Measurements from ENCODE around the gene PRXL2C. TPM values are rescaled to one million over a fixed set of nuclear protein-coding genes. Genes with fewer than 3 reads are reported as not detected.

Gene PRXL2C
- total and polyA plus RNA-seq, 9 of the 15 experiments (the other 6 are each of a cell fraction or from before 2014, with no cell fraction given), result 3.6 to 15.3 (median 10.6) TPM

- Histone ChIP-seq H3K4me2 (ENCODE audit: insufficient read depth, low read length) (no peak overlapping the region), H4K20me1 (replicated peaks; ENCODE audit: control insufficient read depth, insufficient read depth, low read length) (peaks cover 9% of the 10 kb centered on the region; the same call in 1 of the 2 replicates), H3K79me2 (ENCODE audit: control insufficient read depth, insufficient read depth, low read length) (no peaks in the 10 kb centered on the region), H3K9me1 (ENCODE audit: control insufficient read depth, insufficient read depth, low read length) (no peaks in the 10 kb centered on the region), H3K9me3 (replicated peaks; ENCODE audit: control insufficient read depth, insufficient read depth, low read depth, low read length) (no peaks in the 10 kb centered on the region; the same call in 1 of the 2 replicates), H3K36me3 (ENCODE audit: control insufficient read depth, insufficient read depth, low read length) (no peaks in the 10 kb centered on the region), H3K27me3 (ENCODE audit: control insufficient read depth in 2 of 2, insufficient read depth in 2 of 2, low read length in 2 of 2) (peaks cover 10 to 11% of the 10 kb centered on the region in 2 experiments; a peak in 4 of 5 replicates), H3K4me3 (no peak overlapping the region), H3K9ac (ENCODE audit: insufficient read depth in 1 of 2, low read depth in 2 of 2, low read length in 2 of 2) (no peak overlapping the region), H3K4me1 (replicated peaks in 1 of 2; ENCODE audit: control insufficient read depth in 2 of 2, insufficient read depth in 2 of 2, low read length in 2 of 2) (peaks cover 0 to 3% of the 10 kb centered on the region in 2 experiments; a peak in 1 of 5 replicates), H3K27ac (ENCODE audit: extremely low read depth, low read depth, low read length) (no peak overlapping the region), H2AFZ (ENCODE audit: low read depth, low read length) (no peak overlapping the region)
- POLR2A ChIA-PET, result interaction anchor here (0.7 kb wide), 1 partner anchor 69 kb away, joined by 3 read pairs; no protein-coding TSS in a partner anchor
- no peak for TF ChIP-seq PBX2 (CRISPR knock-in tag; IDR thresholded peaks at IDR 0.05; ENCODE audit: low read depth)
- TF ChIP-seq PBX2 (tag; conservative IDR thresholded peaks at IDR 0.05; ENCODE audit: low read depth), result 0 out of 2 replicates have a peak, but pooled peaks have one; percentile 35
- TF ChIP-seq ZNF354B (CRISPR knock-in tag; IDR thresholded peaks at IDR 0.05), result no peak
- WGBS (ENCODE audit: insufficient coverage, low coverage, missing lambda C conversion rate), result 7% methylated on average over 1 of the region's 1 CpG
- intact Hi-C loops (cut with micrococcal nuclease) (no loop called here), in situ Hi-C loops (cut with MboI) (no loop called here)
- no peak for FAIRE-seq
- no peak for ATAC-seq
- CTCF ChIA-PET (ENCODE audit: low intra/inter-chr PET ratio), result interaction anchor here (0.6 kb wide), 1 partner anchor 301 kb away, joined by 3 read pairs; no protein-coding TSS in a partner anchor
- no peak for DNase-seq (ENCODE audit: extremely low read depth in 1 of 4, low spot score in 3 of 4)
- no TSS peak for BruUV-seq (replicated peaks)
These were observed 42.0 kb downstream of the PRXL2C start for GRCh38 chr9:96612966-96613589.
